Measurements from ENCODE around the gene EIF4G3. TPM values are rescaled to one million over a fixed set of nuclear protein-coding genes. Genes with fewer than 3 reads are reported as not detected.

Gene EIF4G3
- total and polyA plus RNA-seq, 9 of the 15 experiments (the other 6 are each of a cell fraction or from before 2014, with no cell fraction given), result 6.7 to 40.5 (median 32.1) TPM

DNA sequence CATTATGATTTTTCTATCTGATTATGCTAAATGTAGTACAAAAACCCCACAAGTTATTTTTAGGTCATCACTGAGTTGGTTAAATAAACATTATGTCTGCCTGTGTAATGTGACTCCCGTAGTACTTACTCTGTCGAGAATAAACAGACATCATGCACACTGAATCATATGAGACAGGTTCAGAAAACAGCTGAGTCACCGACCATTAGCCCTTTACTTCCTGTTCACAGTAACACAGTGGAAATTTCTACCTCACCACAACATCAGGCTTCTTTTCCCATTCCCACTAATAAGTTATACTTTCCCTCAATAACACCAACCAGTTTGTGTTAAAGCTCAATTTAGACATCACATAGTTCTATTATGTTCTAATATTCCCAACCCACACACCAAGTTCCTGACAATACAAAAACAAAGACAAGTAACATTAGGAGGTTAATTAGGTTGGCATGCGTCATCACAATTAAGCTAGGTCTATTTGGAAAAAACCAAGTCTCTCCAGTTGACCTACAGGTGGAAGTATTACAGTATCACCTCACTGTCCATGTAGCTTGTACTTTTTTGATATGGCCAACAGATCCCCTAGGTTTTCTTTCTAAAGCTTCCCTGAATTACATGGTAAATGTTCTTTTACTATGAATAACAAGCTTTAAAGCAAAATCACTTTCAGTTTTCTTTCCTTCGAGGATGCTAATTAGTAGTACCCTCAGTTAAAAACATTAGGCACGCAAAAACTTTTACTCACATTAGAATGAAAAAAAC is 154.2 kb downstream of the EIF4G3 start (continued):
- TF ChIP-seq, protein P1, sequence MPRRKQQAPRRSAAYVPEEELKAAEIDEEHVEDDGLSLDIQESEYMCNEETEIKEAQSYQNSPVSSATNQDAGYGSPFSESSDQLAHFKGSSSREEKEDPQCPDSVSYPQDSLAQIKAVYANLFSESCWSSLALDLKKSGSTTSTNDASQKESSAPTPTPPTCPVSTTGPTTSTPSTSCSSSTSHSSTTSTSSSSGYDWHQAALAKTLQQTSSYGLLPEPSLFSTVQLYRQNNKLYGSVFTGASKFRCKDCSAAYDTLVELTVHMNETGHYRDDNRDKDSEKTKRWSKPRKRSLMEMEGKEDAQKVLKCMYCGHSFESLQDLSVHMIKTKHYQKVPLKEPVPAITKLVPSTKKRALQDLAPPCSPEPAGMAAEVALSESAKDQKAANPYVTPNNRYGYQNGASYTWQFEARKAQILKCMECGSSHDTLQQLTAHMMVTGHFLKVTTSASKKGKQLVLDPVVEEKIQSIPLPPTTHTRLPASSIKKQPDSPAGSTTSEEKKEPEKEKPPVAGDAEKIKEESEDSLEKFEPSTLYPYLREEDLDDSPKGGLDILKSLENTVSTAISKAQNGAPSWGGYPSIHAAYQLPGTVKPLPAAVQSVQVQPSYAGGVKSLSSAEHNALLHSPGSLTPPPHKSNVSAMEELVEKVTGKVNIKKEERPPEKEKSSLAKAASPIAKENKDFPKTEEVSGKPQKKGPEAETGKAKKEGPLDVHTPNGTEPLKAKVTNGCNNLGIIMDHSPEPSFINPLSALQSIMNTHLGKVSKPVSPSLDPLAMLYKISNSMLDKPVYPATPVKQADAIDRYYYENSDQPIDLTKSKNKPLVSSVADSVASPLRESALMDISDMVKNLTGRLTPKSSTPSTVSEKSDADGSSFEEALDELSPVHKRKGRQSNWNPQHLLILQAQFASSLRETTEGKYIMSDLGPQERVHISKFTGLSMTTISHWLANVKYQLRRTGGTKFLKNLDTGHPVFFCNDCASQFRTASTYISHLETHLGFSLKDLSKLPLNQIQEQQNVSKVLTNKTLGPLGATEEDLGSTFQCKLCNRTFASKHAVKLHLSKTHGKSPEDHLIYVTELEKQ (CRISPR knock-in tag; IDR thresholded peaks at IDR 0.05), result no peak
- TF ChIP-seq RFX7 (CRISPR knock-in tag; IDR thresholded peaks at IDR 0.05), result no peak
- TF ChIP-seq, protein P2, sequence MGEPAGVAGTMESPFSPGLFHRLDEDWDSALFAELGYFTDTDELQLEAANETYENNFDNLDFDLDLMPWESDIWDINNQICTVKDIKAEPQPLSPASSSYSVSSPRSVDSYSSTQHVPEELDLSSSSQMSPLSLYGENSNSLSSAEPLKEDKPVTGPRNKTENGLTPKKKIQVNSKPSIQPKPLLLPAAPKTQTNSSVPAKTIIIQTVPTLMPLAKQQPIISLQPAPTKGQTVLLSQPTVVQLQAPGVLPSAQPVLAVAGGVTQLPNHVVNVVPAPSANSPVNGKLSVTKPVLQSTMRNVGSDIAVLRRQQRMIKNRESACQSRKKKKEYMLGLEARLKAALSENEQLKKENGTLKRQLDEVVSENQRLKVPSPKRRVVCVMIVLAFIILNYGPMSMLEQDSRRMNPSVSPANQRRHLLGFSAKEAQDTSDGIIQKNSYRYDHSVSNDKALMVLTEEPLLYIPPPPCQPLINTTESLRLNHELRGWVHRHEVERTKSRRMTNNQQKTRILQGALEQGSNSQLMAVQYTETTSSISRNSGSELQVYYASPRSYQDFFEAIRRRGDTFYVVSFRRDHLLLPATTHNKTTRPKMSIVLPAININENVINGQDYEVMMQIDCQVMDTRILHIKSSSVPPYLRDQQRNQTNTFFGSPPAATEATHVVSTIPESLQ (CRISPR knock-in tag; IDR thresholded peaks at IDR 0.05), result 0 out of 2 replicates have a peak, but pooled peaks have one; percentile 9
- TF ChIP-seq ZBTB1 (CRISPR knock-in tag; IDR thresholded peaks at IDR 0.05; ENCODE audit: borderline replicate concordance, low read depth), result no peak
- TF ChIP-seq MED1 (CRISPR knock-in tag; IDR thresholded peaks at IDR 0.05; ENCODE audit: borderline replicate concordance), result no peak
- no peak for TF ChIP-seq ZNF695 (CRISPR knock-in tag; IDR thresholded peaks at IDR 0.05)
- peak in 1 of 2 experiments; percentile 94; a peak in 2 of 4 replicates for TF ChIP-seq TBL1XR1 (IDR thresholded peaks at IDR 0.05; ENCODE audit: low read length in 2 of 2)
- TF ChIP-seq, protein P3, sequence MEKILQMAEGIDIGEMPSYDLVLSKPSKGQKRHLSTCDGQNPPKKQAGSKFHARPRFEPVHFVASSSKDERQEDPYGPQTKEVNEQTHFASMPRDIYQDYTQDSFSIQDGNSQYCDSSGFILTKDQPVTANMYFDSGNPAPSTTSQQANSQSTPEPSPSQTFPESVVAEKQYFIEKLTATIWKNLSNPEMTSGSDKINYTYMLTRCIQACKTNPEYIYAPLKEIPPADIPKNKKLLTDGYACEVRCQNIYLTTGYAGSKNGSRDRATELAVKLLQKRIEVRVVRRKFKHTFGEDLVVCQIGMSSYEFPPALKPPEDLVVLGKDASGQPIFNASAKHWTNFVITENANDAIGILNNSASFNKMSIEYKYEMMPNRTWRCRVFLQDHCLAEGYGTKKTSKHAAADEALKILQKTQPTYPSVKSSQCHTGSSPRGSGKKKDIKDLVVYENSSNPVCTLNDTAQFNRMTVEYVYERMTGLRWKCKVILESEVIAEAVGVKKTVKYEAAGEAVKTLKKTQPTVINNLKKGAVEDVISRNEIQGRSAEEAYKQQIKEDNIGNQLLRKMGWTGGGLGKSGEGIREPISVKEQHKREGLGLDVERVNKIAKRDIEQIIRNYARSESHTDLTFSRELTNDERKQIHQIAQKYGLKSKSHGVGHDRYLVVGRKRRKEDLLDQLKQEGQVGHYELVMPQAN (IDR thresholded peaks at IDR 0.05; ENCODE audit: borderline replicate concordance), result peak; percentile 47; the same call in 1 of the 2 replicates
- no peak for TF ChIP-seq HIVEP1 (CRISPR knock-in tag; IDR thresholded peaks at IDR 0.05)
- TF ChIP-seq, protein P4, sequence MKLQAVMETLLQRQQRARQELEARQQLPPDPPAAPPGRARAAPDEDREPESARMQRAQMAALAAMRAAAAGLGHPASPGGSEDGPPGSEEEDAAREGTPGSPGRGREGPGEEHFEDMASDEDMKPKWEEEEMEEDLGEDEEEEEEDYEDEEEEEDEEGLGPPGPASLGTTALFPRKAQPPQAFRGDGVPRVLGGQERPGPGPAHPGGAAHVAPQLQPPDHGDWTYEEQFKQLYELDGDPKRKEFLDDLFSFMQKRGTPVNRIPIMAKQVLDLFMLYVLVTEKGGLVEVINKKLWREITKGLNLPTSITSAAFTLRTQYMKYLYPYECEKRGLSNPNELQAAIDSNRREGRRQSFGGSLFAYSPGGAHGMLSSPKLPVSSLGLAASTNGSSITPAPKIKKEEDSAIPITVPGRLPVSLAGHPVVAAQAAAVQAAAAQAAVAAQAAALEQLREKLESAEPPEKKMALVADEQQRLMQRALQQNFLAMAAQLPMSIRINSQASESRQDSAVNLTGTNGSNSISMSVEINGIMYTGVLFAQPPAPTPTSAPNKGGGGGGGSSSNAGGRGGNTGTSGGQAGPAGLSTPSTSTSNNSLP (IDR thresholded peaks at IDR 0.05; ENCODE audit: borderline replicate concordance, low read depth, low read length), result peak; percentile 96
- TF ChIP-seq DMBX1 (CRISPR knock-in tag; IDR thresholded peaks at IDR 0.05; ENCODE audit: borderline replicate concordance), result peak; percentile 40; the same call in 1 of the 2 replicates
- no peak for TF ChIP-seq TEAD2 (tag; IDR thresholded peaks at IDR 0.05)

Data from K562 (cell line).